GM21526 (cell line): ENCODE data around the gene ATRAID.

Source experiments
- ATAC-seq: cut with Tn5 transposase; IDR thresholded peaks from one replicate; pipeline ENCODE4 v1.9.1; 2021; ENCODE audit warnings: moderate library complexity; ENCODE audit not compliant: unreplicated experiment, low FRiP score

ATRAID gene

DNA sequence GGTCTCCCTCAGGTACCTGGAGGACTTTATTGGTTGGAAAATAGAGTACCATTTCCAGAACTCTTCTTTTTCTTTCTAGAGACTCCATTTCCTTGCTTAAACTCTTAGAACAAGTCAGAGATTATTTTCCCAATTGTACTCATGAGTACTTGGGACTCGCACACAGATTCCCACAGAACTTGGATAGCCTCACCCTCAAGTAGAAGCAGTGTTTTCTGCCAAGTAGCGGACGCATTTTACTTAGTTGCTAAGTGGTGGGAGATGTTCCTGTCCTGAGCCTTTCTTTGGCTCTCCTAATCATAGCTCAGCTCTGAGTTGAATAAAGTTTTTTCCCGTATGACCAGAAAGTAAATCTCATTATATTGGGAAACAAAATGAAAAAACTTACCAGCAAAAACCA is 33.8 kb downstream of the ATRAID start:
- no peak for ATAC-seq

DNA sequence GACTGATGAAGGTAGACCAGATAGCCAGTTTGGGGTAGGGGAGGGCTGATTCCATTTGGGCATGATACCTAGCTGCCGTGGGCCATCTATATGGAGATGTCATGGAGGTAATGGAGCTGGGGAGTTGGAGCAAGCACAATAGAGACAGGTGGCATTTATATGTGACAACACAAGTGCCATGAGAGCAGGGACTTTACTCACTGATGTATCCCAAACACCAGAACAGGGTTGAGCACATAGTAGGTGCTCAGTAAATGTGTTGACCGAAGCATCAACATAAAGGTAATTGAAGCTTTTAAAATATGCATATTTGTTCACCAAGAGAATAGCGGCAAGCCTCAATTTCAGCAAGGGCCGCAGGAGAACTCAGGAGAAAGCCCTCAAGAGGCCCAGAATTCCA is 36.1 kb downstream of the ATRAID start:
- no peak for ATAC-seq

DNA sequence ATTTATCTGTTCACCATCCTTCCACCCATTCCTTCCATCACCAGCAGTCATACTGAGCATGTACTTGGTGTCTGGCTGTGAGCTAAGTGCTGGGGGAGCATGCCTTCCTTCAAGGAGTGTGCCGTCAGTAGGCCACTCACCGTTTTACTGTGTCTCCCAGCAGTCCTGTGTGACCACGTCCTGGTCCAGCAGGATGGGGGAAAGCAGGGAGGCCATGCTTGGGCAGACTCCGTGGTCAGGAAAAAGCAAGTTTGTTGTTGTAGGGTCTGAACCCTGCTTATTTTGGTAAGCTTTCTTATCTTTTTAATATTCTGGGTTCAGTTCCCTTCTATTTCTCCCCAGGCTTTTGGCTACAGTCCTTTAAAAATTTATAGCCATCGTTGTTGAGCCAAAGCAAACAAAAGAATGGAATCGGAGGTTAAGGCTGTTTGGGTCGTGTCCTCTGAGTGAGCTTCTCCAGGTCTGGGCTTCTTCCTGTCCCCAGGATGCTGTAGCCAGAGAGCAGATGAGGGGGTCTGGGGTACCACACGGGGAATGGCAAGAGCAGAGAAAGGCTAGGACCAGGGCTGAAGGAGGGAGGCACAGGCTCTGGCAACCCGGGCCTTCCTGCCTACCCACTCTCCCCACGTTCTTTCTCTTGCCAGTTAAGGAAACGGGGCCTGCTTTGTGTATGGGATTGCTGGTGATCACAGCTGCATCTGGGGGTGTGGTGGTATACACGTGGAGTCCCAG is 37.5 kb downstream of the ATRAID start:
- ATAC-seq: no peak

DNA sequence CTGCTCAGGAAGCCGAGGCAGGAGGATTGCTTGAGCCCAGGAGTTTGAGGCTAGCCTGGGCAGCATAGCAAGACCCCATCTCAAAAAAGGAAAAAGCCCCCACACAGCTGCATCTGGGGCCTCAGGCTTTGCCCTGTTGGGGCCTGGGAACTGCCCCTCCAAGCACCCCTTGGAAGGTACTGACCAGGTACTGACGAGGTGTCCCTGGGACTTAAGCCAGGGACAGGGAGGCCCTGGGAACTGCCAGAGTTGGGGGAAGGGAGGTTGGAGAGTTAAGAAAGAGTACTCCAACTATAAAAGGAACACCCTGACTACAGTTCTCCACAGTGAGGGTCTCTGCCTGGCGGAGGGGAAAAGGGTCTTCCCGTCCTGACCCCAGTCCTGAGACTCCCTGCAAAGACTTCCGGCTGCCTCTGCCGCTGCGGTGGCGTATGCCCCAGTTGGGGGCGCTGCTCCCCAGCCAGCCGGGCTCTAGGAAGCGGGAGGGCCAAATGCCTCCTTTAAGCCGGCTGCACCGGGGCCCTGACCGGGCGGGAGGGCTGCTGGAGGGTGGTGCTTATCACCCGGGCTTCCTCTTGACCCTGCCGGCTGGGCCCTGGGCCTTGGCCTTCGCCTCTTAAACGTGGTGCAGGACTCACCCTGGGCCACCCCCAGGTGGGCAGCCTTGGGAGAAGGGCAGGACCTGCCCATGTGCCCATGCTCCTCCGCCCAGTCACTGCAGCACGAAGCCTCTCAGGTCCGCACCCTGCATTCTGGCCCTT is 38.2 kb downstream of the ATRAID start:
- no peak for ATAC-seq

DNA sequence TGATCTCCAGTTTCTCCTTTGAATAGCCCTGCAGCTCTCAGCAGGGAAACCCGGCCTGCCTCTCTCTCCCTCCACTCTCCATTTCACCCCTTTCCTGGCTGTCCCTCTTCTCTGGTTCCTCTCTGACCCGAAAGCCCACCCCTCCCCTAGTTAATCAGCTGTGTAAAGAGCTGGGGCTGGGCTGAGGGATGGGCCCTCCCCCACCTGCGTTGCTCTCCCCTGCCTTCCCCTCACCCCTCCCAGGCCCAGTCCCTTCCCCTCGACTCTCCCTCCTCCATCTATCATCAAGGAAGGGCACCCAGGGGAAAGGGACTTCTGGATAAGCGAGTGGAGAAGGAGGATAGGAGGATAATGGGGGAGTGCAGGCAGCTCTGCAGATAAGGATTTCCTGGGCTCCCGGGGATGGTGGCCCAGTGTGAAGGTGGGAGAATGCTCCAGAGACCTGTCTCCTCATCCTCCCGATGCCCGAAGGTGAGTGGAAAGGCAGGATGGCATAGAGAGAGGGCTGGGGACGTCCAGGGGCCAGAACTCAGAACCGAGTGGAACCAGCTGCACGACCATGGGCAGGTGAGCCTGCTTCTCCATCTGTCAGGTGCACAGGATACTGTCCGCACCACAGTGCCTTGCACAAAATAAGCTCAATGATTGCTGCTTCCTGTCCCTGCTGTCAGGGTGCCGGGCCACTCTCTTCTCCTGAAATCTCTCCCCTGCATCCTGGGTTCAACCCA is 39.0 kb downstream of the ATRAID start:
- no peak for ATAC-seq

GRCh38 chr2:27251766-27252165 is 39.9 kb downstream of the ATRAID start:
- no peak for ATAC-seq

- ATAC-seq: no peak
Measured at GRCh38 chr2:27255187-27255586, 43.3 kb downstream of the ATRAID start.

DNA sequence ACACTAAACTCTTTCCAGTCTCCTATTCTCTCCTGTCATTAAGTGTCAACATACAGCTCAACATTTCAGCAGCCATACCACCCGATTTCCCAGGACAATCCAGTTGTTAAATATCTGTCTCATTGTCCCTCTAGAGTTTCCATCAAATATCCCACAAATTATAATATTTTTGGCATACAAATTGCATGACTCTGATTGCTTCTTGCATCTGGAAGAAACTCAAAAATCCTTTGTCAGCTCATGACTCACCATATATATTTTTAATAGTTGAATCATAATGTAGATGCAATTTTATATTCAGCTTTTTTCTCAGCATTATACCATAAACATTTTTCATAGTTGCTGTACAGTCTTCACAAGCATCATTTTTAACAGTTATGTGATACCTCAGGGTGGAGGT is 43.8 kb downstream of the ATRAID start:
- ATAC-seq: no peak

GRCh38 chr2:27256855-27257454 is 45.1 kb downstream of the ATRAID start:
- no peak for ATAC-seq

GRCh38 chr2:27258051-27258450 is 46.2 kb downstream of the ATRAID start:
- no peak for ATAC-seq

DNA sequence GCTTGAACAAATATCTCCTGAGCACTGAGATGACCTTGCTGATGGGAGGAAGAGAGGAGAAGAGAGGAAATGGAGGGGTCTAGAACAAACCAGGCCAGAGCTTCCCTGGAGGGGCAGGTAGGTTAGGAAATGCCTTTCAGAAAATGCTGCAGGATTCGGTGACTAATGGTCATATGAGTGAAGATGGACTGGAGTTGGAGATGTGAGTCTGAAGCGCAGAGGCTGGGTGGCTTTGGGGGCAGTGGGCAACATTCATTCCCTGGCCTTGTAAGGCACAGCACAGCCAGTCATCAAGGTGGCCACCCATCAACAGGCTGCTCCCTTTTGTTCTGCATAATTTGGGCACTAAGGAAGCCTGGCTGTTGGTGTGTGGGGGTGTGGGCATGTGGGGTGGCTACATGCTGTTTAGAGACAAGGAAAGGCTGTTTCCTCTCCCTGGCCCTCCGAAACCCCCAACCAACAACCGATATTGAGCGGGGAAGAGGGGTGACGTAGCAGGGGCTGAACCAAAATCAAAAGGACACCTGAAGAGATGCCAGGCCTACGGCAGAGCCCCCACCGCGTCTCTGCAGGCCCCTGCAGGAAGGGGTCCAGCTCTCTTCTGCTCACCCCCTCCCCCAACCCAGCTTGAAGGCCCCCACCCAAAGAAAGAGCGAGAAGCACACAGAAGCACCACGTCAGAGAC is 49.5 kb downstream of the ATRAID start:
- ATAC-seq: no peak

- no peak for ATAC-seq
Measured at GRCh38 chr2:27261926-27262298, 50.1 kb downstream of the ATRAID start.

GRCh38 chr2:27262379-27263286 is 50.8 kb downstream of the ATRAID start, which contains the start of gene SLC30A3:
Gene SLC30A3 (minus strand): TSS chr2:27263047. CDS start chr2:27262906, 141 bp downstream.
- ATAC-seq: no peak

- ATAC-seq: no peak
Measured at GRCh38 chr2:27263287-27264252, 51.7 kb downstream of the ATRAID start.

GRCh38 chr2:27264253-27264752 is 52.5 kb downstream of the ATRAID start:
- no peak for ATAC-seq

DNA sequence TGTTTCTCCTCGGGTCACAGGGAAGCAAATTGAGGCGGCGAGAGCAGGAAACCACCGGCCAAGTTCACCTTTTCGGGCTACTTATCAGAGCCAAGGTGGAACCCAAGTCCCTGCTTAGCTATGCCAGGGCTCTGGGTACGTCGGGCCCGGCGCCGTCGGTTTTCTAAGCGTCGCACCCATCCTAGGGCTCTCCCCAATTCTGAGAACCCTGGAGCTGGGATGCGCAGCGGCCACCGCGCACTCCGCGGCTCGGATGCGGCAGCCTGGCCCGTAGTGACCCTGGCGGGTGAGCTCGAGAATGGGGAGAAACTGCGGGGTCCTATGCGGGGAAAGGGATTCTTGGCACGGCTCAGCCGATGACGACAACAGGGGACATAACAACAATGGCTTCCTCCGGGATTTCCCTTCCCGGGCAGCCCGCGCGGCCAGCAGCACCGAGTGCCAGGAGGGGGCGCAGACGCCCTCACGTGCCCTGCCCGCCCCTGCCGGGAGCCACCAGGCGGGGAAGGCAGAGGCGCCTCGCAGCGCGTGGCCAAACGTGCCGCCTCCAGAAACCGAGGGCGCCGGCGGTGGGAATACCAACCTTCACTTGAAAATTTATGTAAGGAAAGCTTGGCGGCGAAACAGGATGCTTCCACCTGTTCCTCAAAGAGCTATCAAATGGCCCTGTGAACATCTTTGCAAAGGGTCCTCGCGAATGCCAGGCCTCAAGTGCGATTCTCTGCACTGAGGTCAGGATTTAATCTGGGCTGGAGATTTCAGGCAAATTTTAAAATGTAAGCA is 53.1 kb downstream of the ATRAID start:
- no peak for ATAC-seq

- ATAC-seq: no peak
Measured at GRCh38 chr2:27265536-27265870, 53.7 kb downstream of the ATRAID start.
